GM20000 (cell line): ENCODE data around the gene AVPI1.
A peak's percentile ranks its signal among the peaks of the same experiment; 100 is the strongest.

Source experiments
- DNase-seq: peaks from one replicate; pipeline ENCODE4 v3.0.0; 2012; ENCODE audit warnings: low spot score
- CTCF ChIP-seq: IDR thresholded peaks from 2 replicates; pipeline ENCODE4 v1.5.1; 2012; ENCODE audit warnings: mild to moderate bottlenecking, control low read depth; ENCODE audit errors: extremely low read depth, missing control alignments

The AVPI1 gene

DNA sequence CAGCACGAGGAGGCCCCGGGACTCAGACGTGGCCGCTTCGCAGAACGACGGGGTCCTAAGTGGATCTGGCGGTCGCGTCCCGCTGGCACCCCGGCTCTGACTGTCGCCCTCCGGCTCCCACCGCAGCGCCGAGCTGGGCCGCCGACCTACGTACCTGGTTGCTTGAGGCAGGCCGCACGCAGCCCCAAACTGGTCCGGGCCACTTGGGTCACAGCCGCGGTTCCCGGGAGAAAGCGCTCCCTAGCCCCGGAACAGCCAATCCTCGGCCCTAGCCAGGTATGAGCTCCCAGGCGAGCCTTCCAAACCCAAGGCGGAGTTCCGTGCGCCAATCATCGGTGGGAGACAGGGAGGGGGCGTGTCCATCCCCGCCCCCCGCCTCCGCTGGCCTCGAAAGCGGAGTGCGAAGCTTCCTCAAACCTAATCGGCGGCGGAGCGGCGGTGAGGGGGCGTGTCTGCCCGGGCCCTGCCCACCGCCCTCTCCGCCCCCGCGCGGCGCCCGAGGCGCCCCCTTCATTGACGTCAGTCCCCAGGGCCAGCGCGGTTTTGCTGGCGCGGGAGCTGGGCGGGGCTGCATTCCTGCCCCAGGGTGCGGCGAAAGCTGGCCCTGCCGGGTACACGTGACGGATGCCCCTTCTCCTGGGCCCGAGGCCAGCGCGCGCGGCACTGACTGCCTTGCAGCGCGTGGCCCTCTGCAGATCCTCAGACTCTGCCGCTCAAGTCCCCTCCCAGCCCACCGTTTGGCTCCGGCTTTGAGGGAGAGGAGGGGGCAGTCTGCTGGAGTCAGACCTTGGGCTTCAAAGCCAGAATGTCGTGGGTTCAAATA is at the start of gene AVPI1:
Gene AVPI1 (minus strand): TSS at position 280 of the 823 bp plus-strand sequence. CDS start 7,336 bp downstream, outside the sequence.
- no peak for TF ChIP-seq CTCF

DNA sequence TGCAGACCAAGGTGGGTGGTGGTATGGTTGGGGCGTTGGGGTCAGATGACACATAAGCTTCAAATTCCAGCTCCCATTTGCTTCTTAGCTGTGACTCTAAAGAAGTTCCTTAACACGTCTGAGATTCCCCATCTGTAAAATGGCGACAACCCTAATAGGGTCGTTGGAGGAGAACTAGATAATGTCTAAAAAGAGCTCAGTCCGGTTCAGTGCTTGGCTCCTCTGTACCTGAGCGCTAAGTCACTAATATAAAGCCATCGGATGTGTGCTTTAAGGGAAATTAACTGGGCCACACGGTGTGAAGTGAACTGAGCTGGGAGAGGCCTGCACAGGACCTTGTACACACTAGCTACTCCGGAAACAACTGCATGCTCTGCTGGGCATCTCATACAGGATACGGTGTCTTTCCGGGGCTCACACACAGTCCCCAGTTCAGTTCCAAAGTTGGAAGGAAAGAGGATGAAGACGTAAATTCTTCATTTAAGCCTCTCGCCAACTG is 49.4 kb upstream of the AVPI1 start:
- TF ChIP-seq CTCF: no peak
- DNase-seq: no peak

More for the DNA sequence above, at the start of gene AVPI1:
- peak; percentile 96 for DNase-seq

DNA sequence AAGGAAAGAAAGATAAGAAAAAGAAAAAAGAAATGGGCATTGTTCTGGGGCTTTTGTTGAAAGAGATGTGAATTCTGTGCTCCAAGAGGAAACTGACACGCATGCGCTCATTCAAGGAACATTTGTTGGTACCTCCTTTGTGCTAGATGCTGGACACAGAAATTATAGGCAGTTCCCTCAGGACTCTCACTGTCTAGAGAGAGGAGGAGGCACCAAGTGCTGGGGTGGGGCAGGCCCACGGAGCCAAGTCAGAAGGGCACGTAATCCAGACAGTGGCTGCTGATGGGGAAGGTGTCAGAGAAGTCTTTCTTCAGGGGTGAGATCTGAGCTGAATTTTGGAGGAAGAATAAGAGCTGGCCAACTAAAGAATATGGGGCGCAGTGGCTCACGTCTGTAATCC is 47.0 kb upstream of the AVPI1 start:
- no peak for TF ChIP-seq CTCF
- DNase-seq: no peak

GRCh38 chr10:97733256-97733655 is 46.2 kb upstream of the AVPI1 start:
- no peak for DNase-seq
- no peak for TF ChIP-seq CTCF

GRCh38 chr10:97732052-97732359 is 45.0 kb upstream of the AVPI1 start:
- no peak for TF ChIP-seq CTCF
- no peak for DNase-seq

DNA sequence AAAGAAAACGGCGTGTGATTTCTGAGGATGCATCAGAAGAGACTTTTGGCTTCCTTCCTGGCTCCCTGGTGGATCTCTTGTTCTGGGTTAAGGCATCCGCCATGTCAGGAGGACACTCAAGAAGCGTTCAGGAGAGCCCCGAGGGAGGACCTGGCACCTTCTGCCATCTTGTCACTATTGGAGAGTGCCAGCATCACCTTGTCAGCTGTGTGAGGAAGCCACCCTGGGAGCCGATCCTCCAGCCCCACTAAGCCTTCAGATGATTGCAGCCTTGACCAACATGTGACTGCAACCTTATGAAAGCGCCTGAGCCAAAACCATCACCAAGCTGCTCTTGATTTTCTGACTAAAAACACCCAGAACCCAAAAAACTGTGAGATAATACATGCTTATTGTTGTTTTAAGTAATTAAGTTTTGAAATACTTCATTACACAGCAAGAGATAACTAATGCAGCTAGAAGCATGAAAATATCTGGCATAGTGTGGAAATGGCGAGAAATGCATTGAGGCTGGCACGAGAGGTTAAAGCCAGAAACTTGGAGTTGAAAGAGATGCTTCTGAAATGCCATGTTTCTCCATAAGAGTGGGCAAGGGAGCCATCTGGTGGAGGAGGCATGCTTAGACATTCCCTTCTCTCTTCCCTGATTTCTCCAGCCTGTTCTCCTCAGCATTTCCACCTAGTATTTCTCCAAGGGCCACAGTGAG is 44.5 kb upstream of the AVPI1 start:
- DNase-seq: peak; percentile 54
- TF ChIP-seq CTCF: peak; percentile 60

DNA sequence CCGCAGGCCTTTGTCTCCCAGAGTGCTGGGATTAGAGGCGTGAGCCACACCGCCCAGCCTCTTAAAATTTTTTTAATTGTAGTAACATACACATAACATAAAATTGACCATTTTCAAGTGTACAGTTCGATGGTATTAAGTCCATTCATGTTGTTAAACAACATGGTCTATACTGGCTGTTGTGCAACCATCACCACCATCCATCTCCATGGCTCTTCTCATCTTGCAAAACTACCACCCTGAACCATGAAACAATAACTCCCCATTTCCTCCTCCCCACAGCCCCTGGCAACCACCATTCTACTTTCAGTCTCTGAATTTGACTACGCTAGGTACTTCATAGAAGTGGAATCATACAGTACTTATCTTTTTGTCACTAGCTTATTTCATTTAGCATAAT is 42.0 kb upstream of the AVPI1 start:
- DNase-seq: no peak
- TF ChIP-seq CTCF: no peak
